ENCODE results near the gene CACNA1F. TPM values are rescaled to one million over a fixed set of nuclear protein-coding genes. Genes with fewer than 3 reads are reported as not detected.

CACNA1F gene
- total and polyA plus RNA-seq, 8 donors = 0.06 to 6.1 (median 0.27) TPM; not detected in 2

GRCh38 chrX:49242545-49243066, 9.5 kb upstream of the CACNA1F start:
- Histone ChIP-seq H3K4me1 (peaks cover 0 to 4% (median 0%) of the 10 kb centered on the region in 4 donors), H3K36me3 (peaks cover 0 to 59% (median 55%) of the 10 kb centered on the region in 4 donors), H3K27ac (no peak overlapping the region), H3K27me3 (no peaks in the 10 kb centered on the region), H3K4me3 (no peak overlapping the region), H3K9me3 (no peaks in the 10 kb centered on the region)
- TF ChIP-seq POLR2AphosphoS5 (IDR thresholded peaks at IDR 0.05) (no peak), CTCF (IDR thresholded peaks at IDR 0.05) (no peak), POLR2A (IDR thresholded peaks at IDR 0.05) (no peak), EP300 (IDR thresholded peaks at IDR 0.05) (no peak)
- no peak for DNase-seq
- 82 to 96% (median 92%) methylated on average over 8 to 12 of the region's 12 CpGs for WGBS, 5 donors
- intact Hi-C loops (cut with DNase I; ENCODE audit: low total_unique reads) = no loop called here

GRCh38 chrX:49238735-49239134, 5.6 kb upstream of the CACNA1F start:
- H3K4me3 ChIP-seq = no peak overlapping the region
- no peaks in the 10 kb centered on the region for H3K27me3 ChIP-seq
- peaks cover 0 to 21% (median 18%) of the 10 kb centered on the region in 4 donors for H3K36me3 ChIP-seq
- no peak overlapping the region for H3K27ac ChIP-seq
- no peak for DNase-seq
- H3K9me3 ChIP-seq = no peaks in the 10 kb centered on the region
- TF ChIP-seq POLR2AphosphoS5 (IDR thresholded peaks at IDR 0.05) (no peak), EP300 (IDR thresholded peaks at IDR 0.05) (no peak), CTCF (IDR thresholded peaks at IDR 0.05) (no peak), POLR2A (IDR thresholded peaks at IDR 0.05) (no peak)
- H3K4me1 ChIP-seq = peaks cover 0 to 22% (median 14%) of the 10 kb centered on the region in 4 donors
- WGBS, 5 donors = 72 to 90% (median 73%) methylated on average over 4 to 7 of the region's 7 CpGs
- intact Hi-C loops (cut with DNase I; ENCODE audit: low total_unique reads) = no loop called here

- WGBS, 5 donors = 60 to 87% (median 71%) methylated on average over 7 to 9 of the region's 9 CpGs
- no peak for DNase-seq
- Histone ChIP-seq H3K36me3 (peaks cover 0 to 4% (median 2%) of the 10 kb centered on the region in 4 donors), H3K4me3 (no peak overlapping the region), H3K9me3 (no peaks in the 10 kb centered on the region), H3K4me1 (peaks cover 0 to 22% (median 14%) of the 10 kb centered on the region in 4 donors), H3K27ac (peak overlapping the region in 1 of 5 donors; percentile 4), H3K27me3 (no peaks in the 10 kb centered on the region)
- intact Hi-C loops (cut with DNase I; ENCODE audit: low total_unique reads) = no loop called here
- TF ChIP-seq POLR2AphosphoS5 (IDR thresholded peaks at IDR 0.05) (no peak), EP300 (IDR thresholded peaks at IDR 0.05) (no peak), CTCF (IDR thresholded peaks at IDR 0.05) (no peak), POLR2A (IDR thresholded peaks at IDR 0.05) (no peak)
These were observed 3.9 kb upstream of the CACNA1F start for GRCh38 chrX:49237060-49237459.

- Histone ChIP-seq H3K36me3 (no peaks in the 10 kb centered on the region), H3K4me3 (no peak overlapping the region), H3K27ac (no peak overlapping the region), H3K4me1 (peaks cover 0 to 38% (median 18%) of the 10 kb centered on the region in 4 donors), H3K27me3 (no peaks in the 10 kb centered on the region), H3K9me3 (no peaks in the 10 kb centered on the region)
- DNase-seq = no peak
- intact Hi-C loops (cut with DNase I; ENCODE audit: low total_unique reads) = no loop called here
- 48 to 72% (median 56%) methylated on average over 12 to 56 of the region's 56 CpGs for WGBS, 5 donors
- TF ChIP-seq POLR2A (IDR thresholded peaks at IDR 0.05) = no peak
- no peak for TF ChIP-seq EP300 (IDR thresholded peaks at IDR 0.05)
- no peak for TF ChIP-seq POLR2AphosphoS5 (IDR thresholded peaks at IDR 0.05)
- no peak for TF ChIP-seq CTCF (IDR thresholded peaks at IDR 0.05)
These were observed 881 bp upstream of the CACNA1F start for GRCh38 chrX:49233887-49234555.

Data from stomach (tissue), 9 donors.